GM23338 (cell line): ENCODE measurements around the gene HSPA12A. TPM values are rescaled to one million over a fixed set of nuclear protein-coding genes. Genes with fewer than 3 reads are reported as not detected.

ENCODE experiments used
- ATAC-seq: fragments of 200-7000 bp; cut with Tn5 transposase; 3 replicates; pipeline ENCODE4 v1.9.1; 2020
- DNase-seq: peaks from one replicate; pipeline ENCODE4 v3.0.0-alpha.2; 2015; ENCODE audit warnings: low spot score
- H2AFZ ChIP-seq: fragments of 200-600 bp; sonication (generic); 2 replicates; pipeline ENCODE4 v1.8.0; 2016; ENCODE audit warnings: antibody characterized with exemption, mild to moderate bottlenecking, moderate library complexity
- H3F3A ChIP-seq: fragments of 200-600 bp; sonication (generic); replicated peaks from 2 replicates; pipeline ENCODE4 v1.8.0; 2017; ENCODE audit warnings: antibody characterized with exemption, mixed run types, low read depth
- H3K27ac ChIP-seq: fragments of 200-600 bp; sonication (generic); 2 replicates; pipeline ENCODE4 v1.6.1; 2016; ENCODE audit warnings: low read depth
- H3K27me3 ChIP-seq: fragments of 200-600 bp; sonication (generic); 2 replicates; pipeline ENCODE4 v1.8.0; 2016; ENCODE audit warnings: mild to moderate bottlenecking, mixed run types, moderate library complexity; ENCODE audit not compliant: insufficient read depth
- H3K36me3 ChIP-seq: fragments of 200-600 bp; sonication (generic); 2 replicates; pipeline ENCODE4 v1.8.0; 2016; ENCODE audit warnings: mild to moderate bottlenecking; ENCODE audit not compliant: insufficient read depth
- H3K4me1 ChIP-seq: fragments of 200-600 bp; sonication (generic); 2 replicates; pipeline ENCODE4 v1.8.0; 2016; ENCODE audit warnings: mild to moderate bottlenecking, moderate library complexity; ENCODE audit not compliant: insufficient read depth
- H3K4me2 ChIP-seq: fragments of 200-600 bp; sonication (generic); 2 replicates; pipeline ENCODE4 v1.7.1; 2017; ENCODE audit warnings: mixed run types
- H3K4me3 ChIP-seq: fragments of 200-600 bp; sonication (generic); 2 replicates; pipeline ENCODE4 v1.6.1; 2016; ENCODE audit warnings: mixed run types
- H3K79me2 ChIP-seq: fragments of 200-600 bp; sonication (generic); replicated peaks from 2 replicates; pipeline ENCODE4 v1.8.0; 2017; ENCODE audit warnings: mild to moderate bottlenecking; ENCODE audit not compliant: insufficient read depth
- H3K9me2 ChIP-seq: fragments of 200-600 bp; sonication (generic); 2 replicates; pipeline ENCODE4 v1.8.0; 2017; ENCODE audit not compliant: insufficient read depth
- H4K20me1 ChIP-seq: fragments of 200-600 bp; sonication (generic); replicated peaks from 2 replicates; pipeline ENCODE4 v1.8.0; 2017; ENCODE audit warnings: mild to moderate bottlenecking; ENCODE audit not compliant: insufficient read depth
- H3K27ac Mint-ChIP-seq: 2 replicates; pipeline ENCODE4 v1.8.0; 2020; ENCODE audit warnings: inconsistent platforms, mild to moderate bottlenecking, moderate library complexity, mixed read lengths
- H3K27me3 Mint-ChIP-seq: 3 replicates; pipeline ENCODE4 v1.8.0; 2022; ENCODE audit warnings: low read depth, mild to moderate bottlenecking, moderate library complexity, mixed read lengths, inconsistent platforms; ENCODE audit not compliant: insufficient read depth, poor library complexity
- H3K36me3 Mint-ChIP-seq: 3 replicates; pipeline ENCODE4 v1.8.0; 2021; ENCODE audit warnings: low read depth, mild to moderate bottlenecking, inconsistent platforms, moderate library complexity, mixed read lengths
- H3K4me1 Mint-ChIP-seq: 3 replicates; pipeline ENCODE4 v1.8.0; 2020; ENCODE audit warnings: mild to moderate bottlenecking, inconsistent platforms, mixed read lengths
- H3K4me3 Mint-ChIP-seq: 3 replicates; pipeline ENCODE4 v1.8.0; 2021; ENCODE audit warnings: moderate library complexity, mild to moderate bottlenecking, inconsistent platforms, mixed read lengths
- H3K9me3 Mint-ChIP-seq: 3 replicates; pipeline ENCODE4 v1.8.0; 2020; ENCODE audit warnings: moderate library complexity, mild to moderate bottlenecking, inconsistent platforms, mixed read lengths
- CREB1 ChIP-seq: fragments of 250-450 bp; sonication (Bioruptor Pico); IDR thresholded peaks from 2 replicates; pipeline ENCODE4 v1.5.0; 2020; ENCODE audit warnings: low read depth, mild to moderate bottlenecking, moderate library complexity
- CTCF ChIP-seq, 2 experiments: fragments of 200-600 bp in 1 of 2; sonication (generic) in 1 of 2; conservative IDR thresholded peaks; 2 replicates each; pipeline versions ENCODE4 v1.5.1 to v1.6.1; 2016 to 2017; ENCODE audit warnings: antibody characterized with exemption in 2 of 2, low read depth in 2 of 2, mild to moderate bottlenecking in 2 of 2, moderate library complexity in 1 of 2
- ETS1 ChIP-seq: IDR thresholded peaks from 2 replicates; pipeline ENCODE4 v1.6.1; 2016; ENCODE audit warnings: antibody characterized with exemption
- EZH2 ChIP-seq: fragments of 200-600 bp; sonication (generic); IDR thresholded peaks from one replicate; pipeline ENCODE4 v1.8.0; 2017; ENCODE audit warnings: antibody characterized with exemption, mild to moderate bottlenecking, low read depth; ENCODE audit not compliant: unreplicated experiment
- EZH2phosphoT487 ChIP-seq: fragments of 200-600 bp; sonication (generic); IDR thresholded peaks from one replicate; pipeline ENCODE4 v1.8.1; 2018; ENCODE audit warnings: antibody characterized with exemption; ENCODE audit not compliant: unreplicated experiment
- JUNB ChIP-seq: IDR thresholded peaks from one replicate; pipeline ENCODE4 v1.6.1; 2016; ENCODE audit warnings: antibody characterized with exemption; ENCODE audit not compliant: unreplicated experiment
- NANOG ChIP-seq: IDR thresholded peaks from 2 replicates; pipeline ENCODE4 v1.6.1; 2016; ENCODE audit warnings: antibody characterized with exemption, borderline replicate concordance
- POLR2AphosphoS5 ChIP-seq: IDR thresholded peaks from 2 replicates; pipeline ENCODE4 v1.6.1; 2016; ENCODE audit warnings: antibody characterized with exemption, low read depth
- REST ChIP-seq: IDR thresholded peaks from one replicate; pipeline ENCODE4 v1.6.1; 2018; ENCODE audit warnings: antibody characterized with exemption; ENCODE audit not compliant: unreplicated experiment
- STAT1 ChIP-seq: IDR thresholded peaks from one replicate; pipeline ENCODE4 v1.6.1; 2016; ENCODE audit warnings: antibody characterized with exemption; ENCODE audit not compliant: unreplicated experiment
- ZNF114 ChIP-seq: fragments of 250-450 bp; sonication (Bioruptor Pico); IDR thresholded peaks from 2 replicates; pipeline ENCODE4 v1.5.0; 2020; ENCODE audit warnings: mild to moderate bottlenecking, moderate library complexity
- ZNF331 ChIP-seq: fragments of 250-450 bp; sonication (Bioruptor Pico); IDR thresholded peaks from 2 replicates; pipeline ENCODE4 v1.5.0; 2020; ENCODE audit warnings: low read depth, mild to moderate bottlenecking, moderate library complexity
- ZNF462 ChIP-seq: fragments of 250-450 bp; sonication (Bioruptor Pico); IDR thresholded peaks from 2 replicates; pipeline ENCODE4 v1.5.0; 2020; ENCODE audit warnings: mild to moderate bottlenecking, moderate library complexity
- polyA plus RNA-seq: library from polyadenylated mRNA; unstranded; fragments of >200 nt; fragmentation: Nextera tagmentation; extraction: Ambion mirVana; gene quantifications from 2 replicates; pipeline ENCODE4 v1.2.1, GENCODE V29; 2016
- total RNA-seq: library from RNA; depleted of rRNA; stranded (reverse); fragments of >200 nt; shearing (Covaris generic); gene quantifications from 2 replicates; pipeline ENCODE4 v1.2.3, GENCODE V29; 2014

The HSPA12A gene
- total and polyA plus RNA-seq, 2 experiments from 2014 or later = 4.4 to 6.3 TPM

GRCh38 chr10:116772909-116773705, 30.7 kb upstream of the HSPA12A start:
- TF ChIP-seq CTCF (conservative IDR thresholded peaks at IDR 0.05; ENCODE audit: low read depth in 2 of 2) (no peak), REST (no peak), CREB1 (no peak), ZNF114 (no peak), POLR2AphosphoS5 (no peak), NANOG (no peak), ZNF331 (no peak), EZH2 (no peak), STAT1 (no peak), ZNF462 (CRISPR knock-in tag) (no peak), EZH2phosphoT487 (no peak), JUNB (no peak), ETS1 (no peak)
- Histone ChIP-seq H2AFZ (no peak overlapping the region), H3K4me1 (no peaks in the 10 kb centered on the region), H3K9me2 (no peaks in the 10 kb centered on the region), H3K27me3 (no peaks in the 10 kb centered on the region), H3F3A (no peaks in the 10 kb centered on the region), H3K27ac (no peak overlapping the region), H3K4me3 (no peak overlapping the region), H3K79me2 (no peaks in the 10 kb centered on the region), H3K36me3 (no peaks in the 10 kb centered on the region), H3K4me2 (no peak overlapping the region), H4K20me1 (no peaks in the 10 kb centered on the region)
- no peaks in the 10 kb centered on the region; the same call in 2 of the 3 replicates for H3K4me1 Mint-ChIP-seq
- no peak overlapping the region for H3K27ac Mint-ChIP-seq
- H3K27me3 Mint-ChIP-seq = peaks cover 18% of the 10 kb centered on the region
- H3K9me3 Mint-ChIP-seq = no peaks in the 10 kb centered on the region
- no peak for DNase-seq
- no peak for ATAC-seq
- H3K36me3 Mint-ChIP-seq = no peaks in the 10 kb centered on the region
- H3K4me3 Mint-ChIP-seq = no peak overlapping the region
